ENCODE measurements around the gene RGS8.

RGS8 gene

GRCh38 chr1:182637769-182638168 is 46.6 kb downstream of the RGS8 start:
- TF ChIP-seq, protein P1, sequence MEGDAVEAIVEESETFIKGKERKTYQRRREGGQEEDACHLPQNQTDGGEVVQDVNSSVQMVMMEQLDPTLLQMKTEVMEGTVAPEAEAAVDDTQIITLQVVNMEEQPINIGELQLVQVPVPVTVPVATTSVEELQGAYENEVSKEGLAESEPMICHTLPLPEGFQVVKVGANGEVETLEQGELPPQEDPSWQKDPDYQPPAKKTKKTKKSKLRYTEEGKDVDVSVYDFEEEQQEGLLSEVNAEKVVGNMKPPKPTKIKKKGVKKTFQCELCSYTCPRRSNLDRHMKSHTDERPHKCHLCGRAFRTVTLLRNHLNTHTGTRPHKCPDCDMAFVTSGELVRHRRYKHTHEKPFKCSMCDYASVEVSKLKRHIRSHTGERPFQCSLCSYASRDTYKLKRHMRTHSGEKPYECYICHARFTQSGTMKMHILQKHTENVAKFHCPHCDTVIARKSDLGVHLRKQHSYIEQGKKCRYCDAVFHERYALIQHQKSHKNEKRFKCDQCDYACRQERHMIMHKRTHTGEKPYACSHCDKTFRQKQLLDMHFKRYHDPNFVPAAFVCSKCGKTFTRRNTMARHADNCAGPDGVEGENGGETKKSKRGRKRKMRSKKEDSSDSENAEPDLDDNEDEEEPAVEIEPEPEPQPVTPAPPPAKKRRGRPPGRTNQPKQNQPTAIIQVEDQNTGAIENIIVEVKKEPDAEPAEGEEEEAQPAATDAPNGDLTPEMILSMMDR (IDR thresholded peaks at IDR 0.05; ENCODE audit: low read depth, low read length, missing control alignments), result no peak
- in situ Hi-C loops (cut with HindIII; ENCODE audit: low sequenced_read_pairs), result no loop called here
- DNase-seq (ENCODE audit: low read depth), result no peak
- no peak overlapping the region for H3K4me3 ChIP-seq (ENCODE audit: low read depth, low read length)

- H3K4me3 ChIP-seq (ENCODE audit: low read depth, low read length), result no peak overlapping the region
- TF ChIP-seq, protein P1 (IDR thresholded peaks at IDR 0.05; ENCODE audit: low read depth, low read length, missing control alignments), result no peak
- in situ Hi-C loops (cut with HindIII; ENCODE audit: low sequenced_read_pairs), result no loop called here
- DNase-seq (ENCODE audit: low read depth), result no peak
Measured at GRCh38 chr1:182635871-182636270, 48.5 kb downstream of the RGS8 start.

Data from astrocyte of the cerebellum (primary cell).